Muscle of leg (tissue), 11 donors: ENCODE results near the gene ZBED4. TPM values are rescaled to one million over a fixed set of nuclear protein-coding genes. Genes with fewer than 3 reads are reported as not detected.

Experiments
- DNase-seq: peaks from one replicate; pipeline ENCODE4 v3.0.0; 2013
- H3K27ac ChIP-seq: one replicate; pipeline ENCODE4 v1.5.1; 2013; ENCODE audit warnings: mild to moderate bottlenecking, low read length, control low read depth
- H3K27me3 ChIP-seq: one replicate; pipeline ENCODE4 v1.6.1; 2013; ENCODE audit warnings: low read length; ENCODE audit not compliant: control insufficient read depth, insufficient read depth
- H3K36me3 ChIP-seq: one replicate; pipeline ENCODE4 v1.6.1; 2013; ENCODE audit warnings: low read length; ENCODE audit not compliant: control insufficient read depth, insufficient read depth
- H3K4me1 ChIP-seq: one replicate; pipeline ENCODE4 v1.6.1; 2013; ENCODE audit warnings: low read length; ENCODE audit not compliant: control insufficient read depth, insufficient read depth
- H3K4me3 ChIP-seq: one replicate; pipeline ENCODE4 v1.5.1; 2013; ENCODE audit warnings: low read length, control low read depth
- H3K9me3 ChIP-seq: replicated peaks from 2 replicates; pipeline ENCODE4 v1.6.1; 2013; ENCODE audit warnings: low read depth, low read length; ENCODE audit not compliant: control insufficient read depth
- WGBS: methylation state at CpG from one replicate; pipeline ENCODE4 v1.1.5; 2013; ENCODE audit warnings: missing lambda C conversion rate; ENCODE audit not compliant: insufficient coverage; 5-methylcytosine and 5-hydroxymethylcytosine counted together
- polyA plus RNA-seq, 8 donors: library from polyadenylated mRNA; unstranded; fragments of 120-200 nt; gene quantifications; one replicate each; pipeline versions ENCODE4 v1.2.1 to v1.2.3, GENCODE V29; 2013; ENCODE audit warnings: inconsistent platforms in 1 of 8, low replicate concordance in 1 of 8; ENCODE audit not compliant: insufficient read length in 8 of 8, insufficient read depth in 1 of 8
- total RNA-seq: library from RNA; stranded (reverse); fragments of 120-200 nt; gene quantifications from one replicate; pipeline ENCODE4 v1.2.4, GENCODE V29; 2013

The ZBED4 gene
- total and polyA plus RNA-seq, 9 donors: 7.3 to 15.9 (median 12.9) TPM

DNA sequence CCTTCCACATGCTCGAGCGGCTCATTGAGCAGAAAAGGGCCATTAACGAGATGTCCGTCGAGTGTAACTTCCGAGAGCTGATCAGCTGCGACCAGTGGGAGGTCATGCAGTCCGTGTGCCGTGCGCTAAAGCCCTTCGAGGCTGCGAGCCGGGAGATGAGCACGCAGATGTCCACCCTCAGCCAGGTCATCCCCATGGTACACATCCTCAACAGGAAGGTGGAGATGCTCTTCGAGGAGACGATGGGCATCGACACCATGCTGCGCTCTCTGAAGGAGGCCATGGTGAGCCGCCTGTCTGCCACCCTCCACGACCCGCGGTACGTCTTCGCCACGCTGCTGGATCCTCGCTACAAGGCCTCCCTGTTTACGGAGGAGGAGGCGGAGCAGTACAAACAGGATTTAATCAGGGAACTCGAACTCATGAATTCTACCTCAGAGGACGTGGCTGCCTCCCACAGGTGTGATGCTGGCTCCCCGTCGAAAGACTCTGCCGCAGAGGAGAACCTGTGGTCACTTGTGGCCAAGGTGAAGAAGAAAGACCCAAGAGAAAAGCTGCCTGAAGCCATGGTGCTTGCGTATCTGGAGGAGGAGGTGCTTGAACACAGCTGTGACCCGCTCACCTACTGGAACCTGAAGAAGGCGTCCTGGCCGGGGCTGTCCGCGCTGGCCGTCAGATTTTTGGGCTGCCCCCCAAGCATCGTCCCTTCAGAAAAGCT is 32.9 kb downstream of the ZBED4 start:
- WGBS: 98% methylated on average over 41 of the region's 41 CpGs
- no peaks in the 10 kb centered on the region for H3K27me3 ChIP-seq
- H3K9me3 ChIP-seq: peaks cover 63% of the 10 kb centered on the region
- DNase-seq: no peak
- peaks cover 63% of the 10 kb centered on the region for H3K36me3 ChIP-seq
- H3K4me1 ChIP-seq: no peaks in the 10 kb centered on the region
- no peak overlapping the region for H3K27ac ChIP-seq
- no peak overlapping the region for H3K4me3 ChIP-seq

DNA sequence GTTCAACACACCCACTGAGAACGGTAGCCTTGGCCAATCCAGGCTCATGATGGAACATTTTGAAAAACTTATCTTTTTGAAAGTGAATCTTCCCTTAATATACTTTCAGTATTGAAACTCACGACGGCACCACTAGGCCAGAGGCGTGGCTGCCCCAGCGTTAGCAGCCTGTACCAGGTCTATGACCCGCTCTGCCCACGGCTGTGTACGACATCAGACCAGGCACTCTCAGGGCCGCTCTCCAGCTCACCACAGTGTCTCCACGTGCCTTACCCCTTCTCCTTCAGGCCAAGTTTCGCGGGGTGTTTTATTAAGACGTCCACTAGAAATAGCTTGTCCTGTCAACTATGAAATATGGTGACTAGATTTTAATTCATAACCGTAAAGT is 33.4 kb downstream of the ZBED4 start:
- Histone ChIP-seq H3K4me1 (no peaks in the 10 kb centered on the region), H3K4me3 (no peak overlapping the region), H3K27ac (no peak overlapping the region), H3K9me3 (peaks cover 60% of the 10 kb centered on the region), H3K36me3 (peaks cover 63% of the 10 kb centered on the region), H3K27me3 (no peaks in the 10 kb centered on the region)
- WGBS: 100% methylated on average over 2 of the region's 14 CpGs
- no peak for DNase-seq

DNA sequence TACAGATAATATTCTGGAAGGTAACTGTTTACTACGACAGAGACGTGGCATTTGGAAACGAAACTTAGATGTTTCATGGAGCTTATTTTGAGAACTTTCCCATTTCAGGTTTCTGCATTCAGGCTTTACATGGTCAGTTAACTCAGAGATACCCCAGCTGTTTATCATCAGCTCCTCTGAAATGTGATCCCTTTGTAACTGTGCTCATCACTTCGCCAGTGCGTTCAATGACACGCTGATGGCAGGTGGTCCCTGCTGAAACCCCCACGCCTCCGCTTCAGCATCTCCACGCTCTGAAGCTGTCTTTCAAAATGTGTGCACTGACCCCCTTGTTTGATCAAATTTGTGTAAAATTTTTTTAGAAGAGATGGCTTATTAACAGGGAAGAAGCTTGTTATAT is 34.1 kb downstream of the ZBED4 start:
- DNase-seq: no peak

GRCh38 chr22:49889071-49889470 is 35.4 kb downstream of the ZBED4 start:
- peaks cover 50% of the 10 kb centered on the region for H3K9me3 ChIP-seq
- H3K4me1 ChIP-seq: no peaks in the 10 kb centered on the region
- no peaks in the 10 kb centered on the region for H3K27me3 ChIP-seq
- no peak overlapping the region for H3K27ac ChIP-seq
- WGBS: 97% methylated on average over 5 of the region's 5 CpGs
- H3K4me3 ChIP-seq: no peak overlapping the region
- H3K36me3 ChIP-seq: peaks cover 60% of the 10 kb centered on the region
- DNase-seq: no peak

More for the DNA sequence above, 34.1 kb downstream of the ZBED4 start:
- Histone ChIP-seq H3K36me3 (peaks cover 66% of the 10 kb centered on the region), H3K27ac (no peak overlapping the region), H3K9me3 (peaks cover 56% of the 10 kb centered on the region), H3K4me1 (no peaks in the 10 kb centered on the region), H3K4me3 (no peak overlapping the region), H3K27me3 (no peaks in the 10 kb centered on the region)
- WGBS: 87% methylated on average over 9 of the region's 9 CpGs

- peaks cover 36% of the 10 kb centered on the region for H3K36me3 ChIP-seq
- H3K4me1 ChIP-seq: no peaks in the 10 kb centered on the region
- peaks cover 37% of the 10 kb centered on the region for H3K9me3 ChIP-seq
- no peak overlapping the region for H3K27ac ChIP-seq
- 94% methylated on average over 3 of the region's 4 CpGs for WGBS
- no peak for DNase-seq
- H3K4me3 ChIP-seq: no peak overlapping the region
- H3K27me3 ChIP-seq: no peaks in the 10 kb centered on the region
These were observed 38.7 kb downstream of the ZBED4 start for GRCh38 chr22:49892226-49892899.

DNA sequence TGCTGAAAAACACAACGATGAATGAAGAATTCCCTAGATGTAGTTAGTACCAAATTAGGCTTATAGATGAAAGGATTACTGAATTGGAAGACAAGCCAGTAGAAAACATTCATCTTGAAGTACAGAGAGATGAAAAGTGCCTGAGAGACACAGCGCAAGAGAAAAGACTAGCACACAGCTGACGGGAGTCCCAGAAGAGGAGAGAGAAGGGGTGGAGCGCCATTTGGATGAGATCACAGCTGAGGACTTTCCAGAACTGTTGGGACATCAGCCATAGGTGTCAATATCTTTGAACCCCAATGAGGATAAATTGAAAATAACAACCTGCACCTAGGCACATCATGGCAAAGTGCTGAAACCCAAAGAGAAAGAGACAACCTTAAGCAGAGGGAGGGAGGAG is 39.4 kb downstream of the ZBED4 start:
- Histone ChIP-seq H3K27me3 (no peaks in the 10 kb centered on the region), H3K27ac (no peak overlapping the region), H3K4me1 (no peaks in the 10 kb centered on the region), H3K9me3 (peaks cover 37% of the 10 kb centered on the region), H3K36me3 (peaks cover 31% of the 10 kb centered on the region), H3K4me3 (no peak overlapping the region)
- DNase-seq: no peak
- 96% methylated on average over 3 of the region's 4 CpGs for WGBS

DNA sequence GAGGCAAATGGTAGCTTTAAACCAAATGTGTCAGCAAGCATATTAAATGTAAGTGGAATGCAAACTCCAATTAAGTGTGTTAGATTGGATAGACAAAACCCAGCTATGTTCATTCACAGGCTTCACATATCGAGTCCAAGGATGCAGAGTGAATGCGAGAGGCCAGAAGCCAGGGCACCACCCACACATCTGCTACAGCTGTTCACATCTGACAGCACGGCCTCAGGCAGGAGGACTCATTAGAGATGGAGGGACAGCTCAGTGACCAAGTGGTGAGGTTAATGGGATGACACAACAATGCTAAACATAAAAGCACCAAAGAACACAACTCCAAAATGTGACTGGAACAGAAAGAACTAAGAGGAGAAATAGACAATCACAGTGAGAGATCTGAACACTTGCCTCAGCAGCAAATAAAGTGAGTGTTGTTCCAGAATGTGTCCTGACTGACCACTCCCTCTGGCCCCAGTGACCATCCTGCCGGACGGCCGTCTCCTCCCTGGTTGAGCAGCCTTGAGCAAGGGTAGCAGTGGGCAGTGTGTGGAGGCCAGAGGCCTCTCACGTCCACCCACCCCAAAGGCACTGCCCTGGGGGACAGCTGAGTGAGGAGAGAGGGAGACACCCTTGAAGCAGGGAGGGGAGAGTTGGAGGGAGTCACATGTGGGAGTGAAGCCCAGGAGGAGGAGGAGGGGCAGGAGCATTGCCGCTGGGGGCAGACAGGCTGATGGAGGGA is 40.8 kb downstream of the ZBED4 start:
- no peak for DNase-seq
- Histone ChIP-seq H3K4me3 (no peak overlapping the region), H3K4me1 (no peaks in the 10 kb centered on the region), H3K27me3 (no peaks in the 10 kb centered on the region), H3K27ac (no peak overlapping the region), H3K9me3 (peaks cover 27% of the 10 kb centered on the region), H3K36me3 (peaks cover 19% of the 10 kb centered on the region)
- 92% methylated on average over 3 of the region's 8 CpGs for WGBS

DNA sequence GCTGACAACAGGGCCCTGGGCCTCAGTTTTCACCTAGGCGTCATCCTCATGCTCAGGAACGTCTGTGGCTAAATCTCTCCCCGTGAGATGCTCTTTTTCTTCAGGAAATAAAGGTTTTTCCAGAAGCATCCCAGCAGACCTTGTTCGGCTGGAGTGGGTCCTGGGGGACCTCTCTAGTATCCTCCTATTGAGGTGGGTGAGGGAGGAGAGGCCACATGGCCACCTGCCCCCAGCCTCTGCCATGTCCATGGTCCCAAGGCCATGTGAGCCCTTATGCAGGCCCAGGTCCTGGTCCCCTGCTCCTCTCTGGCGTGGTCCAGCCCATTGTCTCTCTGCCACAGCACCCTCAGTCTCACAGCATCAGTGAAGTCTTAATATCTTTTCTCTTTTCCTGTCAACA is 42.6 kb downstream of the ZBED4 start:
- no peak overlapping the region for H3K4me3 ChIP-seq
- H3K36me3 ChIP-seq: peaks cover 19% of the 10 kb centered on the region
- H3K27me3 ChIP-seq: no peaks in the 10 kb centered on the region
- no peaks in the 10 kb centered on the region for H3K4me1 ChIP-seq
- H3K9me3 ChIP-seq: peaks cover 15% of the 10 kb centered on the region
- H3K27ac ChIP-seq: no peak overlapping the region
- no peak for DNase-seq
- 85% methylated on average over 3 of the region's 5 CpGs for WGBS

GRCh38 chr22:49897015-49897684 is 43.5 kb downstream of the ZBED4 start:
- WGBS: 80% methylated on average over 5 of the region's 8 CpGs
- no peak overlapping the region for H3K4me3 ChIP-seq
- no peaks in the 10 kb centered on the region for H3K4me1 ChIP-seq
- H3K36me3 ChIP-seq: peaks cover 23% of the 10 kb centered on the region
- no peaks in the 10 kb centered on the region for H3K27me3 ChIP-seq
- H3K9me3 ChIP-seq: peaks cover 11% of the 10 kb centered on the region
- no peak overlapping the region for H3K27ac ChIP-seq
- no peak for DNase-seq

DNA sequence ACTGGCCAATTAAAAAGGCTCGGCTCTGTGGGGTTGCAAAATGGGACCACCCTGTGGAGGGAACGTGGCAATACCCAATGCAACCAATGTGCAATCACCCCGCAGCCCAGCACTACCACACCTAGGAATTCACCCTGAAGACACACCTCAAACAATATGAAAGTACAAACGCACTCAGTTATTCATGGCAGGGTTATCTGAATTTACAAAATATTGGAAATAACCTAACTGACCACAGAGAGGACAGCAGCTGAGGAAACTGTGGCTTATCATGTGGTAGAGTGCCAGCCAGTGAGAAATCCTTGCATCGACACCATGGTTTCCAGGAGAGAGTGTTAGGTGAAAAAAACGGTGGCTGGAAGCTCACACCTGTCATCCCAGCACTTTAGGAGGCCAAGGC is 45.9 kb downstream of the ZBED4 start:
- Histone ChIP-seq H3K27me3 (no peaks in the 10 kb centered on the region), H3K4me3 (no peak overlapping the region), H3K27ac (no peak overlapping the region), H3K4me1 (no peaks in the 10 kb centered on the region), H3K9me3 (peaks cover 3% of the 10 kb centered on the region), H3K36me3 (peaks cover 32% of the 10 kb centered on the region)
- no peak for DNase-seq
- WGBS: 90% methylated on average over 2 of the region's 6 CpGs
